HG03460 (cell line): ENCODE results near the gene CLPX.
A peak's percentile ranks its signal among the peaks of the same experiment; 100 is the strongest.
"Not testable (repeated sequence)": the region's sequence is repeated elsewhere in the genome, so short reads cannot be mapped to it uniquely, and the experiment has no call there.

Experiments used
- ATAC-seq: cut with Tn5 transposase; IDR thresholded peaks from one replicate; pipeline ENCODE4 v1.9.1; 2021; ENCODE audit not compliant: unreplicated experiment

The CLPX gene

DNA sequence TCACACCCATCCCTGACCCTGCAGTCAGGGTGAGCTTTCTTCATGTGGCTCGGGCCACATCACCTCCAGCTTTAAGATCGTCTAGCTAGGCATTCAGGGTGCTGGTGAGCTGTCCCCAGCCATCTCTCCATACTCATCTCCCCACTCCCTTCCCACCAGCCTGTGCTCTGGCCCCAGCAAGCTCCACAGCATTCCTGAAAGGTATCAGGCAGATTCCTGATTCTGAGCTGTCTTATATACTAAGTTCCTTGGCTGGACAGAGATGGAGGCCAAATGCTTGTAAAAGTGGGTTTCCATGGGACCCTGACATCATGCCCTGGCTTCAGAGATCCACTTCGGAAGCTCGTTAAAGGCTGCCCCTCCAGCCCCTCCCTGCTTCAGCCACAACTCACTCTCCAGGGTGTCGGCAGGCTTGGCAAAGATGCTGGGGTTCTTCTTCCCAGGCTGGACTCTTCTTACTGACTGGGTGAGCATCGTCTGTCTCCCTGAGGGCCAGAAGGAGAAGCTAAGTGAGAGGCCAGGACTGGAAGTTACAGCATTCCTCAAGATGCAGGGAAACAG lies 22.2 kb upstream of the CLPX start:
- no peak for ATAC-seq

DNA sequence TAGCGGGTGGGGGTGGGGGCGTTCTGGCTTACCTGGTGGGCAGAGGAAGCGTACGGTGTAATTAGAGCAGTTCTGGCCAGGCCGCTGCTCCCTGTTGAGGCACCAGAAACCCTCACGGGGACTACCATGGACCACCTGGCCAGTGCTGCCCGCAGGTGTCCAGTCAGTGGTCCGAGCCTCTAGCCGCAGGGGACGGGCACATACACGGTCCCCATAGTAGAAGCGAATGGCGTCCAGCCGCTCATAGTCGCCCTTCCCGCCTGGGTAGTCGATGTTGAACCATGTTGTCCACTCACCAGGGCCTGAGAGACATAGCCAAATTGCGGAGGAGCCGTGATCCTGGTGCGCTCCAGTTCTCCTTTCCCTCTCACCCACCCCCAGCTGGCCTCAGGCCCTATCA lies 21.6 kb upstream of the CLPX start:
- no peak for ATAC-seq

DNA sequence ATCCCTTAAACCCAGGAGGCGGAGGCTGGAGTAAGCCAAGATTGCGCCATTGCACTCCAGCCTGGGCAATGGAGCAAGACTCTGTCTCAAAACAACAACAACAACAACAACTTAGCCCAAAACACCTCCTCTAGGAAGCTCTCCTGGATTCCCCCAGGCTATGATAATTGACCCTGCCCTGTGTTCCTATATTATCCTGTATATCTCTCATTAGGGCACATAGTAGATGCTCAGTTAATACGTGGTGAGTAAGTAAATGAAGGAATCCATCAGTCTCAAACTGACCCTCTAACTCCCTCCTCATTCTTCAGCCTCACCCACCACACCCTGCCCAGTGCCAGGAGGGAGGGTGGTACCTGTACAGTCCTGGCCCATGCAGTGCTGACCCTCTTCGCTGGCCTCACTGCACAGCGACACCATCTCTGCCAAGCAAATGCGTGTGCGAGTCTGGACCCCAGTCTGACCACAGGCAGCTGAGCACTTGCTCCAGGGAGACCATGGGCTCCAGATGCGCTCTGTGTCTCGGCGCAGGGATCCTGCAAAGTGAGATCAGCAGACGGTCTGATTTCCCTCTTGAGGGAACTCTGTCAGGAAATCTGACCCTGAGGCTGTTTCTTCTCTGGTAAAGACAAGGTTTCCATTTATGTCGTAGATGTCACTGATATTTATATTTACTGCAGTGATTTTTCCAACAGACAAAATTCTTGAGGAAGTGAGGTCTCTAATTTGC lies 20.0 kb upstream of the CLPX start:
- no peak for ATAC-seq

DNA sequence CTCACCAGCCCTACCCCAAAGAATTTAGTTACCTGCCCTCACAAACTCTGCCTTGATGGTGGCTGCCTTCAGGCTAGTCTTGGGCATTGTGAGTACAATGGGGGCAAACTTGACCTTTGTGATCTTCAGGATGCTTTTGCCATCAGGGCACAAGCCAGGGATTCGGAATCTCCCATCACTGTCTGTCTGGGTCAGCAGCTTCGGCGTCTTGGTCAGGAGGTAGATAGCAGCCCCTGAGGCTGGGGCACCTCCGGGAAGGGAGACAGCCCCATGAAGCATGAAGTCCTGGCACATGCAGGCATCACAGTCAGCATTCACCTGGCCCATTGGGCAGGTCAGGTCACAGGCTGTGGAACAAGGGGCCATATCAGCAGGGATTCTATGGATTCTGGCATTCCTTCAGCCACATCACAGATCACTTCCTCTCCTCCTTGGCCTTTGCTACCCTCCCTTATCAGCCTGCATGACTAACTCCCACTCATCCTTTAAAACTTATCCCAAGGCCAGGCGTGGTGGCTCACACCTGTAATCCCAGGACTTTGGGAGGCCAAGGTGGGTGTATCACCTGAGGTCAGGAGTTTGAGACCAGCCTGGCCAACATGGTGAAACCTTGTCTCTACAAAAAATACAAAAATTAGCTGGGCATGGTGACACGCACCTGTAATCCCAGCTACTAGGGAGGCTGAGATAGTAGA lies 19.2 kb upstream of the CLPX start:
- ATAC-seq: no peak

DNA sequence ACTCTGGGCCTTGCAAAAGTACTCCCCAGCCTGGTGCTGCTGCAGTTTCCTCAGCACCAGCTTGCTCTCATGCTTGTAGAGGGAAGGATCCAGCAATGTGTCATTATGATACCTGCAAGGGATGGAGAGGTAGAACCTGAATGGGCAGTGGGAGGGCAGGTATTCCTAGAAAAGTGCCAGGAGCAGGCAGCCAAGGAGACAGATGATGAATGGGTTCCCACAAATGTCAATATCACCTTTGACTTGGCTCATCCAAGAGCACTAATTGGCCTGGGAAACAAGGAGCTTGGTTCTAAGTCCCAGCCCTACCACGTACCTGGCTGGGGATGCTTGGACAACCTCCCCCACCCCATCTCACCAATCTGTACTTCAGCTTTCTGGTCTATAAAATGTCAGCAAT lies 16.8 kb upstream of the CLPX start:
- ATAC-seq: no peak

DNA sequence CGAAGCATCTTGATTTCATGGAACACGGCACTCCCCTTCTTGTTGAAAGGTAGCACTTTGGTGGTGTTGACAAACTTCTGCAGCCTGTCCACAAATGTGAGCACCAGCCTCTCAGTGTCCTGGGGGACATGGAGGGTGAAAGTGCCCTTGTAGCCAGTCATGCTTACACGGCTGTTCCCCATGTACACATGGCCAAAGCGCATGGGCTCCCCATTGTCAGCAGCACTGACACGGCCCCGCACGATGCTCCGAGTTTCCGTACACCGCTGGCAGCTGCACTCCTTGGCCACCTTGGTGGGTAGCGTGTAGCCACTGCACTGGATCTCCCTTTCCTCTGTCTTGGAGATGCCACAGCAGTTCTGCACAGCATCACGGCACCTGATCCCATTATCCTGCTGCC lies 13.4 kb upstream of the CLPX start:
- no peak for ATAC-seq

DNA sequence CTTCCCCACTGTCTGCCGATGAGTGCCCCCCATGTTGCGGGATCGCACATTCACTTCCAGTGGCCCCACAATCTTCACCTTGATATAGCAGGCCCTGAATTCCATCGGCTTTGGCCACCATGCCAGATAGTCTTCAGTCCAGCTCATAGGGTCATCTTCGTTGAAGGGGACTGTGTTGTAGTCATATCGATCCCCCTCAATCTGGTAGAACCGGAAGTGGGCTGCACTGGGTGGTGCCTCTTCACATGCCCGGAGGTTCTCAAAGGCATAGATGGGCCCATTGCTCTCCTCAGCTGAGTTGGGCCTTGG lies 12.1 kb upstream of the CLPX start:
- no peak for ATAC-seq

DNA sequence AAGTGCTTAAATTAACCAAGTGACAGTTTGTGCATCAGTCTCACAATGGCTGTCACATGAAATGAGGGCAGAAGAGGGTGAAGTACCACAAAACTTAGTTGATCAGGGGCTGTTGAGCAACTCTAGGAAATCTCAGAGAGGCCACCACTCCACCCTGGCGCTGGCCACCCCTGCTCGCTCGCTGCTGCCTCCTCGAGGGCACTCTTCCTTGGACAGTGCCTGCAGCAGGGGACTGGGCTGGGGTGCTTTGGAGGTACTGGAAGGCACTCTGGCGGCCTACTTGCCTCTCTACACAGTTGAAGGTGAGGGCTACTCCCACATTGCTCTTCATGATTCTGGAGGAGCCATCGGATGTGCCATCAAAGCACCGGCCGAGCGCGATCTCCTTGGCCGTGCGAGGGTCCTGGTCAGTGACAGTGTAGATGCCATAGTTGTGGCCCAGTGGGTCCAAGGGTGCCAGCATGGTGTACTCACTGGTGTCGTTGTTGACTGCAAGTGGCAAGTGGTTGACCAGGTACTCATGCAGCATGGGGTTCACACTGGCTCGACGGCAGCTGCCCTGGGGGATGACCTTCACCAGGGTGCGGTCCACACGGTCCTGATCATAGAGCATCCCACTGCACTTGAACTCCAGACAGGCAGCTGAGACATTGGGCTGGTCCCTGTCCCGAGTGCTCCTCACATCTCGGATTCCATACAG lies 11.6 kb upstream of the CLPX start:
- ATAC-seq: no peak

DNA sequence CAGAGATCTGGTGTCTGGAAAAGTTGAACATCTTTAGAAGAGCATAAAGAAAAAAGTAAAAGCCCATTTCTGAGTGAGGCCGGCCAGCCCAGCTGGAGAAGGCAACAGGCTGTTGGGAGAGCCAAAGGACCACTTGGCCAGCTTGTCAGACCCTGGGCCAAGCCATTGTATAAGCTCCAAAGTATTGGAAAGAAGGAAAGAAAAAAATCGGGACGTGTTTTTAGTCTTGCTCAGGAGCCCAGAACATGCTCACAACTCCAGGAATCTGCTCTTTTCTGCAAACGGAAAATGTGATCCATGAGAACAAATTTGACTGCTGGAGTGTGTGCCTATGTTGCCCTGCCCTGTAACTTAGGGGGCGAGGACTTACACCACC lies 10.4 kb upstream of the CLPX start:
- ATAC-seq: no peak

DNA sequence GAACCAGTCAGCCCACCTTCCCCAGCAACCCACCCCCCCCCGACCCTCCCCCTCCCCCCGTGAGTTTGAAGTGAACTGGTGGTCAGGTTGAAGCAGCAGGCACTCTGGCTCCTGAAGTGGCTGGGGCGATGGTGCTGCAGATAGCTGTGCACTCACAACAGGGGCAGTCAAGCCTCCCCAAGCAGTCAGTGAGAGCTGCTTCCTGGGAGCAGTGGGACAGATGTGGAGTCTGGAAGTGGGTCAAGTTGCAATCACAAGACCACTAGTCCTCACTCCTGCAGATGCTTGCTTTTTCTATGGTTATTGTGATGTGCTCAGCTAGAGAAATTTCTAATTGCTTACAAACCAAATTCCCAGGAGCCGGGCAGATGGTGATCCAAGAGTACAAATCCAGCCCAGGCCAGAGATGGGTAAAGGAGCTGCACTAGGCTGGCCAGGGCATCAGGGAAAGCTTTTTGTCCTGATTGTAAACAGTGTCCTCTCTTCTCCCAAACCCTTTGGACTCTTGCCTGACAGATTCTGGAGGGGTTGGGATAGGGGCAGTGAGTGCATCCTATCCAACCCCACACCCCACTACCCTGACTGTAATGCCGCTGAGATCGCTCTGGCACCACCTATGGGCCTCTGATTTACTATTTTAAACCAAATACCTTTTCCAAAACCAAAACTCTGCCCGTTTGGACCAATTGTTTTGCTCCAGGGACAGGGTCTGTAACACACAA lies 9.8 kb upstream of the CLPX start:
- no peak for ATAC-seq

DNA sequence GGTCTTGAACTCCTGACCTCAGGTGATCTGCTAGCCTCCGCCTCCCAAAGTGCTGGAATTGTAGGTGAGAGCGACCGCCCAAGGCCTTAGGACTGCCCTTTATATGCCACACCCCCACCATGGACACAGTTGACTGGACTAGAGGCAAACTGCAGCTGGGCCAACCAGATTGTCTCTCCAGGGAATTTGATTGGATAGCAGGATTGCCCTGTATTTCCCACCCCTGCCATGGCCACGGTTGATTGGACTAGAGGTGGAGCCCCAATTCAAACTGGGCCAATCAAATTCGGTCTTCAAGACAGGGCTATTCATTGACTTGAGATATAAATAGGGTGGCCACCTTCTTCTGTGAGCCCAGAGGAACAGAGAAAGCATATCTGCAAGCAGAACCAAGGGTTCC lies 6.9 kb upstream of the CLPX start:
- ATAC-seq: no peak

DNA sequence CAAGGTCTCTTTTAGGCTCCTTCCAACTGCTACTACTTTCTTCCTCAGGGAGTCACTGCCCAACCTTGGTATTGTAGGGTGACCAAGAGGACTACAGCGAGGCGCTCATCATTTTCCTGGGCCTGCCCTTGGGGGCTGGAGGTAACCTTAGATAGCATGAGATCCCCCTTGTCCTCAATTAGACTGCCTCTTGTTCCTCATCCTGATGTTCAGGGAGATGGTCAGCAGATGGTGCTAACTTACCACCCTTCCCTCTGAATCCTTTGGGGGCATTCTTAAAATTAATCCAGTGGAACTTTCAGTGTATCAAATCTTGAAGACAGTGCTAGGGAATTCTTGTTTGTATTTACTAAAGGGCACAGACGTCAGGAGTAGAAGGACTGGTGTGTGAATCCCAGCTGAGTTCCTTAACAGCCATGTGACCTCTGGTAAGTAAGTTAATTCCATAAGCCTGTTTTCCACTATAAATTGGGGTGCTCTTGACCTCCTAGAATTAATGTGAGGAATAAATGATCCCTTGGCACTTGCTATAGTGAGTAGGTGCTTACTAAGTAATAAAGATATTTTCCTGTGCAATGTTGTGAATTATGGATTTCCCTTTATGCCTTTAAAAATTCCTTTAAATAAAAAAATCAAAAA lies 4.1 kb upstream of the CLPX start:
- no peak for ATAC-seq

DNA sequence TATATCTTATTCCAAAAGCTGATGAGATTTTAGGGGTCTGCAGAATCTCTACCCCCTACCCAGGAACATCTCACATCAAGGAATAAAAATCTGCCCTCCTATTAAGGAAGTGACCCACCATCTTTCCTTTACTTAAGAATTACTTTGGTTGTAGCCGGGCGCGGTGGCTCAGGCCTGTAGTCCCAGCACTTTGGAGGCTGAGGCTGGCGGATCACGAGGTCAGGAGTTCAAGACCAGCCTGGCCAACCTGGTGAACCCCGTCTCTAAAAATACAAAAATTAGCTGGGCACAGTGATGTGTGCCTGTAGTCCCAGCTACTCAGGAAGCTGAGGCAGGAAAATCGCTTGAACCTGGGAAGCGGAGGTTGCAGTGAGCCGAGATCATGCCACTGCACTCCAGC lies 3.3 kb upstream of the CLPX start:
- not testable (repeated sequence) for ATAC-seq

DNA sequence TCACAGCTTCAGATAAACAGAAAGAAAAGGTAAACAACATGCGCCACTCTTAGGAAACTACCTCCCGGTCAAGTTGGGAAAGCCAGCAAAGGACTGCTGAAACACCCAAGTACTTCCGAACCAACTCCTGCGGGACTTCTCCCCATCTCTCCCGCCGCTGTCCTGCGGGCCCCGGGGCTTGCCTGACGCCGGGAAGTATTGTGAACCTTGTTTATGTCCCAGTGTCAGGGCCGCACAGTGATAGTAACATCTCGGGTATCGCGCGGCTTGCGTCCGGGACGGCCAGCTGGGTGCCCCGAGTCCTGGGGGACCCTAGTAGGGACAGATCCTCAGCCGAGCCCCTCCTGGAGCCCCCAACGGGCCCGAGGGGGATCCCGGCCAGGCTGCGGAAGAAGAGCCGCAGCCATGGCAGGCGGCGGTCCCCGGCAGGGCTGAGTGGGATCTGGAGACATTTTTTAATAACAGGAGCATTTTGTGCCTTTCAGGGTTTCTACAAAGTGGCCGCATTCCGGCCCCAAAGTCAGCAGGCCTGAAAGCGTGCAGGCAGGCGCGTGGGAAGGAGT lies 756 bp downstream of the CLPX start:
- ATAC-seq: peak; percentile 23

DNA sequence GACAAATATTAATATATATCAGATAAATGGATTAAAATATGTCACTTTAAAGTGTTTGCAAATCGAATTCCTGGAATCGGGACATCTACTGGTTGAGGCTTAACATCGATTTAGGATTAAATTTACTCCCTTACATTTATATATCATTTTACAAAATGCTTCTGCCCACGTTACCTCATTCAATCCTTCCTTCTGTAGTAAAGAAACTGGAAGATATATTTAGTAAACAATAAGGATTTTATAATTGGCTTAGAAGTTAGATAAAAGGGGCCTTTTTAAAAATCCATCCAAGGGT lies 1.3 kb downstream of the CLPX start:
- ATAC-seq: no peak

DNA sequence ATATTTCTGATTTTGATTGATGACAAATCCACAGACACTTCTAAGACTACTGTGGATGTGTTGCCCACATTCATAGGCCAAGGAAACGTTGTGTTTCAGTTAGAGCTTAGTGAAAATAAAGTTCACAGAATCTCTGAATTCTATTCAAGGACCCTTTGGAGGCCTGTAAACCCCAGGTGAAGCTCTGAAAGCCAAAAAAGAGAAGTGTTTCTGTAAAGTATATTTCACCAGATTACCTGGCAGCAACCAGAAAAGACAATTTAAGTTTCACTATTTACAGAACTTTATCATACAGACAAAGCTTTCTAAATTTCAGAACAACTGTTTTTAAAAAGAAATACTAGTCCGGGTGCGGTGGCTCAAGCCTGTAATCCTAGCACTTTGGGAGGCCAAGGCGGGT lies 2.6 kb downstream of the CLPX start:
- ATAC-seq: no peak

DNA sequence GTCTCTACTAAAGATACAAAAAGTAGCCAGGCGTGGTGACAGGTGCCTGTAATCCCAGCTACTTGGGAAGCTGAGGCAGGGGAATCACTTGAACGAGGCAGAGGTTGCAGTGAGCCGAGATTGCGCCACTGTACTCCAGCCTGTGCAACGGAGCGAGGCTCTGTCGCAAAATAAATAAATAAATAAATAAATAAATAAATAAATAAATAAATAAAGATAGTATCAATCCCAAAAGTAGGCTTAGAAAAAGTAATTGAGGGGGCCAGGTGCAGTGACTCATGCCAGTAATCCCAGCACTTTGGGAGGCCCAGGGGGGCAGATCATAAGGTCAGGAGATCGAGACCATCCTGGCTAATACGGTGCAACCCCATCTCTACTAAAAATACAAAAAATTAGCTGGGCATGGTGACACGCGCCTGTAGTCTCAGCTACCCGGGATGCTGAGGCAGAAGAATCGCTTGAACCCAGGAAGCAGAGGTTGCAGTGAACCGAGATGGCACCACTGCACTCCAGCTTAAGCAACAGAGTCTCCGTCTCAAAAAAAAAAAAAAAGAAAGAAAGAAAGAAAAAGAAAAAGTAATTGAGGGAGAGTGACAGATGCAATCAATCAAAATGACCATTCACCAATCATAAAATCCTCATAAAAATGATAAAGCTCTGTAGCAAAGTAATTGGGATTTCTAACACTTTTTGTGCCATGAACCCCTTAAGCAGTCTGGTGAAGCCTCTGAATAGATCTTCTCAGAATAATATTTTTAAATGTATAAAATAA lies 3.4 kb downstream of the CLPX start:
- ATAC-seq: not testable (repeated sequence)

DNA sequence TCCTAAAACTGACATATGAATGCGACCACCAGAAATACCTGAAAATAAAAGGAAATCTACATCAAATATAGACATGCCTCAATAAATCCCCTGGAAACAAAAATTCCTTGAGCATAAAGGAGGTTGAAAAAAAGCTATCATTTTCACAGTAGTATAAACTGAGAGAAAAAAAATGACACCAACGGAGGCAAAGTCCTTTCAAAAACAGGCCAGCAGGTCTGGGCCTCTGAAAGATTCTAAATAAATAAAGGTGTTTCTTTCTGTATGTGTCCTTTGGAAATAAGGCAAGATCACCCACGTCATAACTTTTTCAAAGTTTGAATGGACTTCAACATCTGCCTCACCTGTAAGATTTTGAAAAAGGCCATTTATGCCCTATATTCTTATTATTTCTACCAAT lies 5.0 kb downstream of the CLPX start:
- ATAC-seq: no peak

DNA sequence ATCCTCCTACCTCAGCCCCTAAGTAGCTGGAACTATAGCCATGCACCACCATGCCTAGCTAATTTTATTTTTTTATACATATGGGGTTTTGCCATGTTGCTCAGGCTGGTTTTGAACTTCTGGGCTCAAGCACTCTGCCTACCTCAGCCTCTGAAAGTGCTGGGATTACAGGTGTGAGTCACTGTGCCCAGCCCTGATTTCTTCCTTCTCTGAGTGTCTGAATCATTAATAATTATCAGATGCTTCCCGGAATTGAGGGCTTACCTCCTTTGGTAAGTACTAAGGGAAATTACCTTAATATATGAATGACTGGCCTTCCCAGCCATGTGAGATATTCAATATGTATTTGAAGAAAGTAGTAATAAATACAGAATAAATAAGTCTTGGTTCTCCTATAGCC lies 7.2 kb downstream of the CLPX start:
- ATAC-seq: no peak

DNA sequence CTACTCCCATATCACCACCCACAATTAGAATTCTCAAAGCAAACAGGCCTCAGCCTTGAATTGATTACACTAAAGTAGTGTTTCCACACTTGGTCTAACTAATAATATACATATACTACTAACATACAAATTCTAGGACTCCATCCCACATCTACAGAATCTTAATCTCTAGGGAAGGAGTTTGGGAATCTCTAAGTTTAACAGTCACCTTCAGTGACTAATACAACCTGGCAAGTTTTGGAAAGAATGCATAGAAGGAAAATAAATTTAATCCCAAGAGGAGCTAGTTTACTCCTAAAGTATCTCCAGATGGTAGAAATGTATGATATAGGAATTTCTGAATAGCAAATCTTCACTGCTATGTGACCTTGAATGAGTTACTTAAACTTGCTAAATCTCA lies 9.1 kb downstream of the CLPX start:
- ATAC-seq: no peak
